K562 (cell line): ENCODE data around the gene CCN5.

Source experiments
- ATF7 ChIP-seq: fragments of 450-650 bp; IDR thresholded peaks from 2 replicates; pipeline ENCODE4 v1.7.1; 2014; ENCODE audit warnings: mild to moderate bottlenecking, moderate library complexity
- KLF6 ChIP-seq: fragments of 250-450 bp; sonication (Bioruptor Pico); IDR thresholded peaks from 2 replicates; pipeline ENCODE4 v1.4.0; 2020; ENCODE audit warnings: mild to moderate bottlenecking, moderate library complexity, borderline replicate concordance
- PCBP2 ChIP-seq: fragments of 200-400 bp; formaldehyde crosslinking; IDR thresholded peaks from 2 replicates; pipeline ENCODE4 v1.6.1; 2018; ENCODE audit warnings: low read length, low read depth, mild to moderate bottlenecking, moderate library complexity; ENCODE audit not compliant: poor library complexity, severe bottlenecking
- RAD21 ChIP-seq, 2 experiments: fragments of 250-450 bp in 1 of 2; fragments of 450-650 bp in 1 of 2; sonication (Bioruptor Pico) in 1 of 2; formaldehyde crosslinking in 1 of 2; IDR thresholded peaks in 1 of 2; conservative IDR thresholded peaks in 1 of 2; 2 replicates each; pipeline versions ENCODE4 v1.4.0 to v1.8.0; 2020 to 2022; ENCODE audit warnings: mild to moderate bottlenecking in 2 of 2, moderate library complexity in 1 of 2
- RFX7 ChIP-seq: fragments of 250-450 bp; sonication (Bioruptor Pico); IDR thresholded peaks from 2 replicates; pipeline ENCODE4 v1.5.1; 2021; ENCODE audit warnings: mild to moderate bottlenecking
- SAFB2 ChIP-seq: fragments of 200-400 bp; formaldehyde crosslinking; IDR thresholded peaks from 2 replicates; pipeline ENCODE4 v1.6.1; 2018; ENCODE audit warnings: borderline replicate concordance, low read length, low read depth, moderate library complexity; ENCODE audit not compliant: severe bottlenecking
- SRSF1 ChIP-seq: fragments of 200-400 bp; formaldehyde crosslinking; IDR thresholded peaks from 2 replicates; pipeline ENCODE4 v1.6.1; 2017; ENCODE audit warnings: mild to moderate bottlenecking, low read depth, low read length, moderate library complexity
- TF ChIP-seq, protein P1 (sequence below): sonication (generic); formaldehyde crosslinking; IDR thresholded peaks from 2 replicates; pipeline ENCODE4 v1.8.1; 2023; ENCODE audit warnings: mild to moderate bottlenecking, missing genetic modification reagents
- TF ChIP-seq, protein P2 (sequence below): fragments of 250-450 bp; sonication (Bioruptor Pico); IDR thresholded peaks from 2 replicates; pipeline ENCODE4 v1.8.0; 2021; ENCODE audit warnings: mild to moderate bottlenecking, moderate library complexity
- TF ChIP-seq, protein P3 (sequence below): fragments of 450-650 bp; conservative IDR thresholded peaks from 2 replicates; pipeline ENCODE4 v1.6.1; 2016; ENCODE audit warnings: missing genetic modification characterization, low read depth, mild to moderate bottlenecking, missing compliant biosample characterization, moderate library complexity
- TF ChIP-seq, protein P4 (sequence below), 3 experiments: IDR thresholded peaks in 2 of 3; conservative IDR thresholded peaks in 1 of 3; 2 replicates each; pipeline ENCODE4 v1.5.1; 2011 to 2012; ENCODE audit warnings: low read length in 3 of 3, mild to moderate bottlenecking in 3 of 3, control low read depth in 2 of 3, improper control_type of control experiment in 1 of 3, inconsistent platforms in 1 of 3, low read depth in 1 of 3, mixed read lengths in 1 of 3, moderate library complexity in 1 of 3; ENCODE audit not compliant: insufficient read depth in 2 of 3

DNA sequence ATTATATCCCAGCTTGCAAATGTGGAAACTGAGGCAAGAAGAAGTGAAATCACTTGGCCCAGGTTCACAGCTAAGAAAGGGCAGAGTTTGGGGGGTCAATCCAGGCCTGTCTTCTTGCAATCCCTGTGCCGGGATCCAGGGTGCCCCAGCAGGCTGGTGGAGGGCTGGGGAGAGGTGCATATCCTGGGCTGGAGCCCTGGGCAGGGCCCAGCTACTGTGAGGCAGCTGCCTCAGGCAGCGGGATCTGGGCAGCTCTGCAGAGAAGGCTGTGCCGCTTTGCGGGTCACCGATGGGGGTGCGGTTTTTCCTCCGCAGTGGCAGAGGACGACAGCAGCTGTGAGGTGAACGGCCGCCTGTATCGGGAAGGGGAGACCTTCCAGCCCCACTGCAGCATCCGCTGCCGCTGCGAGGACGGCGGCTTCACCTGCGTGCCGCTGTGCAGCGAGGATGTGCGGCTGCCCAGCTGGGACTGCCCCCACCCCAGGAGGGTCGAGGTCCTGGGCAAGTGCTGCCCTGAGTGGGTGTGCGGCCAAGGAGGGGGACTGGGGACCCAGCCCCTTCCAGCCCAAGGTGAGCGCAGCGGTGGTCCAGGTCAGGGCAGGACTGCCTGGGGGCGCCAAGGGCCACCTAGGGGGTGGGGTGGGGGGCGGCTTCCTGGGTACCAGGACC is 9.4 kb downstream of the CCN5 start:
- TF ChIP-seq RFX7 (CRISPR knock-in tag) (no peak), PCBP2 (no peak), RAD21 (CRISPR knock-in tag; conservative IDR thresholded peaks at IDR 0.05 in 1 of 2, IDR thresholded peaks at IDR 0.05 in 1 of 2) (no peak), ATF7 (no peak), SAFB2 (no peak), KLF6 (CRISPR knock-in tag) (no peak), SRSF1 (no peak)
- TF ChIP-seq, protein P1, sequence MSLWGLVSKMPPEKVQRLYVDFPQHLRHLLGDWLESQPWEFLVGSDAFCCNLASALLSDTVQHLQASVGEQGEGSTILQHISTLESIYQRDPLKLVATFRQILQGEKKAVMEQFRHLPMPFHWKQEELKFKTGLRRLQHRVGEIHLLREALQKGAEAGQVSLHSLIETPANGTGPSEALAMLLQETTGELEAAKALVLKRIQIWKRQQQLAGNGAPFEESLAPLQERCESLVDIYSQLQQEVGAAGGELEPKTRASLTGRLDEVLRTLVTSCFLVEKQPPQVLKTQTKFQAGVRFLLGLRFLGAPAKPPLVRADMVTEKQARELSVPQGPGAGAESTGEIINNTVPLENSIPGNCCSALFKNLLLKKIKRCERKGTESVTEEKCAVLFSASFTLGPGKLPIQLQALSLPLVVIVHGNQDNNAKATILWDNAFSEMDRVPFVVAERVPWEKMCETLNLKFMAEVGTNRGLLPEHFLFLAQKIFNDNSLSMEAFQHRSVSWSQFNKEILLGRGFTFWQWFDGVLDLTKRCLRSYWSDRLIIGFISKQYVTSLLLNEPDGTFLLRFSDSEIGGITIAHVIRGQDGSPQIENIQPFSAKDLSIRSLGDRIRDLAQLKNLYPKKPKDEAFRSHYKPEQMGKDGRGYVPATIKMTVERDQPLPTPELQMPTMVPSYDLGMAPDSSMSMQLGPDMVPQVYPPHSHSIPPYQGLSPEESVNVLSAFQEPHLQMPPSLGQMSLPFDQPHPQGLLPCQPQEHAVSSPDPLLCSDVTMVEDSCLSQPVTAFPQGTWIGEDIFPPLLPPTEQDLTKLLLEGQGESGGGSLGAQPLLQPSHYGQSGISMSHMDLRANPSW (CRISPR knock-in tag), result no peak
- TF ChIP-seq, protein P2, sequence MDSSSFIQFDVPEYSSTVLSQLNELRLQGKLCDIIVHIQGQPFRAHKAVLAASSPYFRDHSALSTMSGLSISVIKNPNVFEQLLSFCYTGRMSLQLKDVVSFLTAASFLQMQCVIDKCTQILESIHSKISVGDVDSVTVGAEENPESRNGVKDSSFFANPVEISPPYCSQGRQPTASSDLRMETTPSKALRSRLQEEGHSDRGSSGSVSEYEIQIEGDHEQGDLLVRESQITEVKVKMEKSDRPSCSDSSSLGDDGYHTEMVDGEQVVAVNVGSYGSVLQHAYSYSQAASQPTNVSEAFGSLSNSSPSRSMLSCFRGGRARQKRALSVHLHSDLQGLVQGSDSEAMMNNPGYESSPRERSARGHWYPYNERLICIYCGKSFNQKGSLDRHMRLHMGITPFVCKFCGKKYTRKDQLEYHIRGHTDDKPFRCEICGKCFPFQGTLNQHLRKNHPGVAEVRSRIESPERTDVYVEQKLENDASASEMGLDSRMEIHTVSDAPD (CRISPR knock-in tag), result no peak
- TF ChIP-seq, protein P3, sequence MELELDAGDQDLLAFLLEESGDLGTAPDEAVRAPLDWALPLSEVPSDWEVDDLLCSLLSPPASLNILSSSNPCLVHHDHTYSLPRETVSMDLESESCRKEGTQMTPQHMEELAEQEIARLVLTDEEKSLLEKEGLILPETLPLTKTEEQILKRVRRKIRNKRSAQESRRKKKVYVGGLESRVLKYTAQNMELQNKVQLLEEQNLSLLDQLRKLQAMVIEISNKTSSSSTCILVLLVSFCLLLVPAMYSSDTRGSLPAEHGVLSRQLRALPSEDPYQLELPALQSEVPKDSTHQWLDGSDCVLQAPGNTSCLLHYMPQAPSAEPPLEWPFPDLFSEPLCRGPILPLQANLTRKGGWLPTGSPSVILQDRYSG (tag), result no peak
- TF ChIP-seq, protein P4, sequence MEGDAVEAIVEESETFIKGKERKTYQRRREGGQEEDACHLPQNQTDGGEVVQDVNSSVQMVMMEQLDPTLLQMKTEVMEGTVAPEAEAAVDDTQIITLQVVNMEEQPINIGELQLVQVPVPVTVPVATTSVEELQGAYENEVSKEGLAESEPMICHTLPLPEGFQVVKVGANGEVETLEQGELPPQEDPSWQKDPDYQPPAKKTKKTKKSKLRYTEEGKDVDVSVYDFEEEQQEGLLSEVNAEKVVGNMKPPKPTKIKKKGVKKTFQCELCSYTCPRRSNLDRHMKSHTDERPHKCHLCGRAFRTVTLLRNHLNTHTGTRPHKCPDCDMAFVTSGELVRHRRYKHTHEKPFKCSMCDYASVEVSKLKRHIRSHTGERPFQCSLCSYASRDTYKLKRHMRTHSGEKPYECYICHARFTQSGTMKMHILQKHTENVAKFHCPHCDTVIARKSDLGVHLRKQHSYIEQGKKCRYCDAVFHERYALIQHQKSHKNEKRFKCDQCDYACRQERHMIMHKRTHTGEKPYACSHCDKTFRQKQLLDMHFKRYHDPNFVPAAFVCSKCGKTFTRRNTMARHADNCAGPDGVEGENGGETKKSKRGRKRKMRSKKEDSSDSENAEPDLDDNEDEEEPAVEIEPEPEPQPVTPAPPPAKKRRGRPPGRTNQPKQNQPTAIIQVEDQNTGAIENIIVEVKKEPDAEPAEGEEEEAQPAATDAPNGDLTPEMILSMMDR (IDR thresholded peaks at IDR 0.05 in 2 of 3, conservative IDR thresholded peaks at IDR 0.05 in 1 of 3; ENCODE audit: insufficient read depth in 2 of 3, low read depth in 1 of 3, low read length in 3 of 3), result no peak
